ENCODE data around the gene MAP1A.

GRCh38 chr15:43492266-43492665 is 25.1 kb upstream of the MAP1A start:
- no peak for TF ChIP-seq CTCF (IDR thresholded peaks at IDR 0.05; ENCODE audit: low read depth, low read length)
- no peak for TF ChIP-seq POLR2A (IDR thresholded peaks at IDR 0.05; ENCODE audit: extremely low read depth, insufficient read length)
